ENCODE measurements around the gene TUBB2B. TPM values are rescaled to one million over a fixed set of nuclear protein-coding genes. Genes with fewer than 3 reads are reported as not detected.
A peak's percentile ranks its signal among the peaks of the same experiment; 100 is the strongest.
"Not testable (repeated sequence)": the region's sequence is repeated elsewhere in the genome, so short reads cannot be mapped to it uniquely, and the experiment has no call there.

Gene TUBB2B
- total and polyA plus RNA-seq, 9 of the 15 experiments (the other 6 are each of a cell fraction or from before 2014, with no cell fraction given), result 0.11 to 9.7 (median 4.6) TPM

GRCh38 chr6:3242768-3243167 lies 15.3 kb upstream of the TUBB2B start:
- no peak for ATAC-seq
- POLR2A ChIA-PET, result interaction anchor here (0.7 to 1.4 kb wide), 4 partner anchors 9 to 84 kb away, joined by 3 to 4 read pairs (median 4); no protein-coding TSS in a partner anchor
- no peaks in the 10 kb centered on the region for H3K9me1 ChIP-seq (ENCODE audit: control insufficient read depth, insufficient read depth, low read length)

GRCh38 chr6:3241745-3242144 lies 14.3 kb upstream of the TUBB2B start:
- H3K79me2 ChIP-seq (ENCODE audit: control insufficient read depth, insufficient read depth, low read length); CTCF ChIA-PET (ENCODE audit: low intra/inter-chr PET ratio); H2AFZ ChIP-seq (ENCODE audit: low read depth, low read length); H3K9me3 ChIP-seq (replicated peaks; ENCODE audit: control insufficient read depth, insufficient read depth, low read depth, low read length); H3K4me2 ChIP-seq (ENCODE audit: insufficient read depth, low read length); in situ Hi-C loops (cut with MboI); H3K4me1 ChIP-seq (replicated peaks in 1 of 2; ENCODE audit: control insufficient read depth in 2 of 2, insufficient read depth in 2 of 2, low read length in 2 of 2); intact Hi-C loops (cut with micrococcal nuclease); H3K9ac ChIP-seq (ENCODE audit: insufficient read depth in 1 of 2, low read depth in 2 of 2, low read length in 2 of 2); BruUV-seq (replicated peaks); H4K20me1 ChIP-seq (replicated peaks; ENCODE audit: control insufficient read depth, insufficient read depth, low read length); H3K9me1 ChIP-seq (ENCODE audit: control insufficient read depth, insufficient read depth, low read length); H3K27ac ChIP-seq (ENCODE audit: extremely low read depth, low read depth, low read length); POLR2A ChIA-PET; FAIRE-seq; DNase-seq (ENCODE audit: extremely low read depth in 1 of 4, low spot score in 3 of 4); H3K36me3 ChIP-seq (ENCODE audit: control insufficient read depth, insufficient read depth, low read length); H3K4me3 ChIP-seq; ATAC-seq: not testable (repeated sequence)
- TF ChIP-seq ZNF146 (CRISPR knock-in tag; IDR thresholded peaks at IDR 0.05; ENCODE audit: unreplicated experiment), result peak; percentile 91
- peak; percentile 22; the same call in 1 of the 2 replicates for TF ChIP-seq BCOR (IDR thresholded peaks at IDR 0.05)
- TF ChIP-seq RBM25 (IDR thresholded peaks at IDR 0.05; ENCODE audit: low read depth, low read length, severe bottlenecking), result peak; percentile 29
- peaks cover 0 to 19% of the 10 kb centered on the region in 2 experiments; a peak in 2 of 5 replicates for H3K27me3 ChIP-seq (ENCODE audit: control insufficient read depth in 2 of 2, insufficient read depth in 2 of 2, low read length in 2 of 2)
- 35% methylated on average over 4 of the region's 4 CpGs for WGBS (ENCODE audit: insufficient coverage, low coverage, missing lambda C conversion rate)

More at GRCh38 chr6:3242768-3243167, 15.3 kb upstream of the TUBB2B start:
- FAIRE-seq, result no peak
- no peak overlapping the region for H3K9ac ChIP-seq (ENCODE audit: insufficient read depth in 1 of 2, low read depth in 2 of 2, low read length in 2 of 2)
- no peak overlapping the region for H2AFZ ChIP-seq (ENCODE audit: low read depth, low read length)
- no peak for TF ChIP-seq SMARCA4 (IDR thresholded peaks at IDR 0.05)
- TF ChIP-seq MEF2A (IDR thresholded peaks at IDR 0.05; ENCODE audit: control insufficient read depth, low read depth, low read length), result no peak
- no peak for TF ChIP-seq LARP7 (IDR thresholded peaks at IDR 0.05)
- TF ChIP-seq ZNF551 (CRISPR knock-in tag; IDR thresholded peaks at IDR 0.05), result no peak
- TF ChIP-seq KDM2B (CRISPR knock-in tag; IDR thresholded peaks at IDR 0.05), result no peak
- peaks cover 0 to 23% of the 10 kb centered on the region in 2 experiments; a peak in 2 of 5 replicates for H3K27me3 ChIP-seq (ENCODE audit: control insufficient read depth in 2 of 2, insufficient read depth in 2 of 2, low read length in 2 of 2)
- H3K4me3 ChIP-seq, result no peak overlapping the region
- H3K36me3 ChIP-seq (ENCODE audit: control insufficient read depth, insufficient read depth, low read length), result no peaks in the 10 kb centered on the region
- no peaks in the 10 kb centered on the region for H3K79me2 ChIP-seq (ENCODE audit: control insufficient read depth, insufficient read depth, low read length)
- H3K27ac ChIP-seq (ENCODE audit: extremely low read depth, low read depth, low read length), result no peak overlapping the region
- in situ Hi-C loops (cut with MboI) (no loop called here), intact Hi-C loops (cut with micrococcal nuclease) (no loop called here)
- H3K9me3 ChIP-seq (replicated peaks; ENCODE audit: control insufficient read depth, insufficient read depth, low read depth, low read length), result no peaks in the 10 kb centered on the region
- CTCF ChIA-PET (ENCODE audit: low intra/inter-chr PET ratio), result interaction anchor here (0.6 kb wide), 1 partner anchor 116 kb away, joined by 3 read pairs; no protein-coding TSS in a partner anchor
- H4K20me1 ChIP-seq (replicated peaks; ENCODE audit: control insufficient read depth, insufficient read depth, low read length), result no peaks in the 10 kb centered on the region
- DNase-seq (ENCODE audit: extremely low read depth in 1 of 4, low spot score in 3 of 4), result no peak
- H3K4me1 ChIP-seq (replicated peaks in 1 of 2; ENCODE audit: control insufficient read depth in 2 of 2, insufficient read depth in 2 of 2, low read length in 2 of 2), result peaks cover 8 to 11% of the 10 kb centered on the region in 2 experiments
- no peak overlapping the region for H3K4me2 ChIP-seq (ENCODE audit: insufficient read depth, low read length)
- no TSS peak for BruUV-seq (replicated peaks)
- WGBS (ENCODE audit: insufficient coverage, low coverage, missing lambda C conversion rate), result 21% methylated on average over 4 of the region's 4 CpGs
